Pancreas (tissue), 10 donors: ENCODE data around the gene KCNMB3. TPM values are rescaled to one million over a fixed set of nuclear protein-coding genes. Genes with fewer than 3 reads are reported as not detected.
"Not testable (repeated sequence)": the region's sequence is repeated elsewhere in the genome, so short reads cannot be mapped to it uniquely, and the experiment has no call there.

Experiments used
- ATAC-seq, 4 donors: fragments of 200-7000 bp; cut with Tn5 transposase; one replicate each; pipeline versions ENCODE4 v1.8.0 to v1.9.1; 2020; ENCODE audit warnings: mild to moderate bottlenecking in 4 of 4, moderate library complexity in 4 of 4
- DNase-seq, 6 donors: peaks; one replicate each; pipeline ENCODE4 v3.0.0-alpha.2; 2020
- FAIRE-seq: peaks from 2 replicates; lab custom pipeline; 2012; peaks lifted over from hg19 to GRCh38; lab: Jason Lieb, UNC
- H3K27ac ChIP-seq, 4 donors: fragments of 200-600 bp; sonication (generic); 1 replicate in 3 of 4; 2 replicates in 1 of 4; pipeline versions ENCODE4 v1.5.0 to v1.8.0; 2020
- H3K27me3 ChIP-seq, 4 donors: fragments of 200-600 bp; one replicate each; pipeline ENCODE4 v1.8.0; 2021
- H3K36me3 ChIP-seq, 3 donors: fragments of 200-600 bp; sonication (generic) in 1 of 3; one replicate each; pipeline versions ENCODE4 v1.5.0 to v1.8.0; 2020 to 2021
- H3K4me1 ChIP-seq, 3 donors: fragments of 200-600 bp; one replicate each; pipeline ENCODE4 v1.8.0; 2021
- H3K4me3 ChIP-seq, 4 donors: fragments of 200-600 bp; sonication (generic) in 2 of 4; one replicate each; pipeline versions ENCODE4 v1.5.0 to v1.8.0; 2020 to 2021
- H3K9me3 ChIP-seq, 4 donors: fragments of 200-600 bp; one replicate each; pipeline ENCODE4 v1.8.0; 2021
- WGBS, 2 donors: extraction: QIAGEN DNeasy Blood & Tissue Kit; methylation state at CpG; one replicate each; pipeline ENCODE4 v1.1.7; 2013; 5-methylcytosine and 5-hydroxymethylcytosine counted together
- intact Hi-C, 3 donors: fragments of 100-400 bp; cut with DNase I; formaldehyde crosslinking; loops; one replicate each; pipeline versions ENCODE4 v1.11.1 to v1.14.2; 2022
- polyA plus RNA-seq, 2 donors: library from polyadenylated mRNA; stranded (reverse); fragments of 200-250 nt; gene quantifications; one replicate each; pipeline ENCODE4 v1.2.3, GENCODE V29; 2013
- total RNA-seq, 6 donors: library from RNA; stranded (reverse); fragmentation: NEBNext Ultra II Directional in 4 of 6; extraction: Animal tissue kit (Norgen Biotek cat#: 25700) in 4 of 6; gene quantifications; one replicate each; pipeline versions ENCODE4 v1.2.1 to v1.2.4, GENCODE V29; 2021 to 2023
- TF ChIP-seq, protein P1 (sequence below), 4 donors: fragments of 200-600 bp; sonication (generic) in 3 of 4; IDR thresholded peaks; one replicate each; pipeline versions ENCODE4 v1.5.0 to v1.8.0; 2021; ENCODE audit warnings: antibody characterized with exemption in 4 of 4
- donor health status: healthy with polysubstance abuse.
- donor health status: DM: no; HTN: no; CAD: no; lungs with moderate emphysema.
- donor health status: DM: no; HTN: no; CAD: no.
- donor health status: control.
- donor health status: control.
- donor health status: Bipolar disorder and iron deficiency.
- donor health status: DM: yes; HTN: yes; CAD: no.
- donor health status: DM: no; HTN: no; CAD: no.
- donor health status: DM: no; HTN: no; CAD: no.
- donor health status: DM: yes; HTN: yes; CAD: no.

KCNMB3 gene
- total and polyA plus RNA-seq, 8 donors = 1.4 to 7.8 (median 3.2) TPM

DNA sequence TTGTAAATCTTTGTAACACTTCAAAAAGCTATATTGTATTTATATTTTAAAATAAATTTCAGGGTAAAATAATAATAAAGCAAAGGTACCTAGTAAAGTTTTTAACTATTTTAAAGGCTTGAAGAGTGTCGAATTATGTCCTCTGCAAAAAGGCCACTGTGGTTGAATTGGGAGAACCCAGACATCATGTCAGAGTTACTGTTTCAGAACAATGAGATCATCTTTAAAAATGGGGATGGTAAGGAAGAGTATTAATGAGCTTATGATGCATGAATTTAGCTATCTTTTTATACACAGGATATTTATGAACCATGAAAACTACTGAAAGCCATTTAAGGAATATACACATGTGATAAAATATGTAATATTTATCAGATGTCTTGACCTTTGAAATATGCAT lies 26.3 kb downstream of the KCNMB3 start:
- no peak overlapping the region for H3K27ac ChIP-seq
- intact Hi-C loops = no loop called here
- no peaks in the 10 kb centered on the region for H3K27me3 ChIP-seq
- peaks cover 0 to 3% (median 0%) of the 10 kb centered on the region in 3 donors for H3K36me3 ChIP-seq
- FAIRE-seq = no peak
- H3K9me3 ChIP-seq = no peaks in the 10 kb centered on the region
- H3K4me1 ChIP-seq = no peaks in the 10 kb centered on the region
- TF ChIP-seq, protein P1, sequence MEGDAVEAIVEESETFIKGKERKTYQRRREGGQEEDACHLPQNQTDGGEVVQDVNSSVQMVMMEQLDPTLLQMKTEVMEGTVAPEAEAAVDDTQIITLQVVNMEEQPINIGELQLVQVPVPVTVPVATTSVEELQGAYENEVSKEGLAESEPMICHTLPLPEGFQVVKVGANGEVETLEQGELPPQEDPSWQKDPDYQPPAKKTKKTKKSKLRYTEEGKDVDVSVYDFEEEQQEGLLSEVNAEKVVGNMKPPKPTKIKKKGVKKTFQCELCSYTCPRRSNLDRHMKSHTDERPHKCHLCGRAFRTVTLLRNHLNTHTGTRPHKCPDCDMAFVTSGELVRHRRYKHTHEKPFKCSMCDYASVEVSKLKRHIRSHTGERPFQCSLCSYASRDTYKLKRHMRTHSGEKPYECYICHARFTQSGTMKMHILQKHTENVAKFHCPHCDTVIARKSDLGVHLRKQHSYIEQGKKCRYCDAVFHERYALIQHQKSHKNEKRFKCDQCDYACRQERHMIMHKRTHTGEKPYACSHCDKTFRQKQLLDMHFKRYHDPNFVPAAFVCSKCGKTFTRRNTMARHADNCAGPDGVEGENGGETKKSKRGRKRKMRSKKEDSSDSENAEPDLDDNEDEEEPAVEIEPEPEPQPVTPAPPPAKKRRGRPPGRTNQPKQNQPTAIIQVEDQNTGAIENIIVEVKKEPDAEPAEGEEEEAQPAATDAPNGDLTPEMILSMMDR (IDR thresholded peaks at IDR 0.05) = no peak
- DNase-seq = no peak
- H3K4me3 ChIP-seq = no peak overlapping the region
- no peak for ATAC-seq
- 88 to 91% methylated on average over 1 of the region's 1 CpG for WGBS, 2 donors

DNA sequence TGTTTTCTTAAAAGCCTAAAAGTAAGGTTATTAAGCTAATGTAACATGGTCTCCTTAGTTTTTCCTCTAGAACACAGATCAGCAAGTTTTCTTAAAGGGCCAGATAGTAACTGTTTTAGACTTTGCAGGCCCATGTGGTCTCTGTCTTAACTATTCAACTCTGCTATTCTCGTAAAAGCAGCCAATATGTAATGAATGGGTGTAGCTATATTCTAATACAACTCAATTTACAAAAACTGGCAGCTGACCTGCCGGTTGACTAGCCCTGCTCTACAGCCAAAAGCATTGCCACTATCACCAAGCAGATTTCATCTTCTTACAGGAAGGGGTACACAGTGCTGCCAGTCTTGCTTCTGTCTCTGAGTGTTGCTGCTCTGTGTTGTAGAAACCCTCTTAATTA lies 27.4 kb downstream of the KCNMB3 start:
- Histone ChIP-seq H3K4me3 (no peak overlapping the region), H3K27me3 (no peaks in the 10 kb centered on the region), H3K36me3 (peaks cover 0 to 3% (median 0%) of the 10 kb centered on the region in 3 donors), H3K4me1 (no peaks in the 10 kb centered on the region), H3K27ac (no peak overlapping the region), H3K9me3 (no peaks in the 10 kb centered on the region)
- TF ChIP-seq, protein P1 (IDR thresholded peaks at IDR 0.05) = no peak
- ATAC-seq (no peak), DNase-seq (no peak), FAIRE-seq (no peak)
- WGBS, 2 donors = 81 to 89% methylated on average over 2 of the region's 2 CpGs
- intact Hi-C loops = no loop called here

DNA sequence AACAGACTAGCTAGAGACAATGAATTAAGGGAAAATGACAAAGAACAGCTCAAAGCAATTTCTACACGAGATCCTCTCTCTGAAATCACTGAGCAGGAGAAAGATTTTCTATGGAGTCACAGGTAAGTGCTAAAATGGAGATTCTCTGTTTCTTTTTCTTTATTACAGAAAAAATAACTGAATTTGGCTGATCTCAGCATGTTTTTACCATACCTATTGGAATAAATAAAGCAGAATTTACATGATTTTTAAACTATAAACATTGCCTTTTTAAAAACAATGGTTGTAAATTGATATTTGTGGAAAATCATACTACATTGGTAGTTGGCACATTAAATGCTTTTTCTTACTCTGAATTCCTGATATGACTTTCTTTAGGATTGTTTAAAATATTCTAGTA lies 32.7 kb downstream of the KCNMB3 start:
- FAIRE-seq = peak; percentile 32

DNA sequence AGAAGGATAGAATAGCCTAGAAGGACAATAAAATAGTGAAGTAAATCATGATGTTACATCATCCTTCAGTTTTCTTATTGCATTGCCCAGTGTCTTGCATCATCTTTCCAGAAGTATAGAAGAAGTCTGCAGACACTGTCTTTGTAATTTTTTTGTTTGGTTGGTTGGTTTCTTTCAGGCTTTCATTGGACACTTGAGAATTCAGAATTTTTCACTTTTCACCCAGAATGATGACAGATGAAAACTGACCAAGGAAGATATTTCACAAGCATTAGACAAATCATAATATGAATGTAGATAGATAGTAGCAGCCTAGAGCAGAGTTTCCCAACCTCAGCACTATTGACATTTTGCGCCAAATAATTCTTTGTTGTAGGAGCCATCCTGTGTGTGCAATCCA lies 35.4 kb downstream of the KCNMB3 start:
- H3K9me3 ChIP-seq, DNase-seq, H3K36me3 ChIP-seq, ATAC-seq, H3K4me1 ChIP-seq, H3K27ac ChIP-seq, H3K4me3 ChIP-seq, FAIRE-seq, H3K27me3 ChIP-seq, intact Hi-C loops: not testable (repeated sequence)
- 100% methylated on average over 1 of the region's 1 CpG for WGBS, 2 donors

More for the DNA sequence above, 32.7 kb downstream of the KCNMB3 start:
- intact Hi-C loops, H3K27ac ChIP-seq, DNase-seq, H3K4me3 ChIP-seq, H3K9me3 ChIP-seq, H3K36me3 ChIP-seq, H3K27me3 ChIP-seq, ATAC-seq, H3K4me1 ChIP-seq: not testable (repeated sequence)
- 62 to 77% methylated on average over 1 of the region's 1 CpG for WGBS, 2 donors

DNA sequence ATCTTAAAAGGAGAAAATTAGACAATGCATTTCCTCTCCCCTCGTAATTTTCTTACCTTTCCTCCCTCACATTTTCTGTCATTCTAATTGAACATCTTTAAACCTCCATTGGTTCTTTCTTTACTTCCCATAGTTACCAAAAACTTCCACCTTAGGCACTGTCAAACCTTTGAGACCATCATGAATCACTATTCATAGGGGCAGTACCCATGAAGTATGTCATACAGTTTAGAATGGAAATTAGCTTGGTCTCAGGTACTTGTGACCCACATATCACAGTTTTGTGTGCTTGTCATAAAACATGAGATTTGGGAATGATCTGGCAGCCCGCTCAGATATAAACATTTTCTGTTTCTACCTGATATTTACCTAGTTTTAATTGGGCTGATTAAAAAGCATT lies 50.1 kb downstream of the KCNMB3 start:
- WGBS, 2 donors = 94 to 100% methylated on average over 2 of the region's 2 CpGs
- H3K27me3 ChIP-seq = no peaks in the 10 kb centered on the region
- TF ChIP-seq, protein P1 (IDR thresholded peaks at IDR 0.05) = no peak
- intact Hi-C loops = no loop called here
- H3K4me3 ChIP-seq = no peak overlapping the region
- no peak for DNase-seq
- no peak for ATAC-seq
- FAIRE-seq = no peak
- peaks cover 0 to 6% (median 0%) of the 10 kb centered on the region in 3 donors for H3K4me1 ChIP-seq
- H3K27ac ChIP-seq = no peak overlapping the region
- no peaks in the 10 kb centered on the region for H3K9me3 ChIP-seq
- peaks cover 0 to 9% (median 4%) of the 10 kb centered on the region in 3 donors for H3K36me3 ChIP-seq

DNA sequence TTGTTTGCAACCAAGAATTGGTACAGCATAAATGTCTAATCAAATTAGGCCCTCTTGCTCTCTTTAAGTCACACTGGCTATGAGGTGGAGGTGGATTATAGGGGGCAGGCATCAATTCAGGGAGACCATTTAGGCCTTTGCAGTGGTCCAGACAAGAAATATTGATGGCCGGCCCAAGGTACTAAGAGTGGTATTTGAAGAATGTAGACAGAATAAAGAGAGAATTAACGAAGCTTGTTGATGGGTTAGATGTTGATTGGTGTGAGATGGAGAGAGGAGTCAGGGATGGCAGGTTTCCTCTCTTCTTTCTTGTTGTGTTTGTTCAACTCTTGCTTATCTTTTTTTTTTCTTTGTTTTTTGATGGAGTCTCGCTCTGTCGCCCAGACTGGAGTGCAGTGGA lies 54.2 kb downstream of the KCNMB3 start:
- H3K27ac ChIP-seq = no peak overlapping the region
- no peak for DNase-seq

More for the DNA sequence above, 54.2 kb downstream of the KCNMB3 start:
- Histone ChIP-seq H3K4me3 (no peak overlapping the region), H3K27me3 (no peaks in the 10 kb centered on the region), H3K9me3 (no peaks in the 10 kb centered on the region), H3K4me1 (peaks cover 0 to 11% (median 0%) of the 10 kb centered on the region in 3 donors), H3K36me3 (peaks cover 0 to 7% (median 0%) of the 10 kb centered on the region in 3 donors)
- TF ChIP-seq, protein P1 (IDR thresholded peaks at IDR 0.05) = no peak
- intact Hi-C loops = no loop called here
- WGBS, 2 donors = 85 to 88% methylated on average over 4 of the region's 4 CpGs
- ATAC-seq (no peak), FAIRE-seq (no peak)
